Thoracic aorta (tissue), 2 donors: ENCODE results near the gene DBP. TPM values are rescaled to one million over a fixed set of nuclear protein-coding genes. Genes with fewer than 3 reads are reported as not detected.

Experiments
- ATAC-seq: fragments of 150-250 bp; one replicate; pipeline ENCODE4 v1.8.0; 2017; ENCODE audit warnings: low read depth; ENCODE audit not compliant: insufficient number of reproducible peaks, low FRiP score
- DNase-seq: peaks from one replicate; pipeline ENCODE4 v3.0.0-alpha.2; 2020; ENCODE audit warnings: low spot score
- H3K27ac ChIP-seq, 2 donors: fragments of 200-600 bp; sonication (generic); 1 replicate in 1 of 2; 2 replicates in 1 of 2; pipeline ENCODE4 v1.5.1; 2016; ENCODE audit warnings: mild to moderate bottlenecking in 2 of 2, moderate library complexity in 2 of 2
- H3K27me3 ChIP-seq: fragments of 200-600 bp; sonication (generic); replicated peaks from 2 replicates; pipeline ENCODE4 v1.6.0; 2016; ENCODE audit warnings: mild to moderate bottlenecking; ENCODE audit not compliant: insufficient read depth
- H3K36me3 ChIP-seq: fragments of 200-600 bp; sonication (generic); one replicate; pipeline ENCODE4 v1.5.1; 2016
- H3K4me1 ChIP-seq, 2 donors: fragments of 200-600 bp; sonication (generic); 1 replicate in 1 of 2; 2 replicates in 1 of 2; pipeline versions ENCODE4 v1.5.1 to v1.6.0; 2016; ENCODE audit warnings: low read depth in 2 of 2, mild to moderate bottlenecking in 1 of 2; ENCODE audit not compliant: control insufficient read depth in 1 of 2
- H3K4me3 ChIP-seq: fragments of 200-600 bp; sonication (generic); 2 replicates; pipeline ENCODE4 v1.5.1; 2016; ENCODE audit warnings: mild to moderate bottlenecking
- H3K9me3 ChIP-seq: fragments of 200-600 bp; sonication (generic); 2 replicates; pipeline ENCODE4 v1.5.1; 2016
- total RNA-seq, 2 donors: library from RNA; depleted of rRNA; stranded (reverse); fragments of >200 nt; gene quantifications; one replicate each; pipeline versions ENCODE4 v1.1.0 to v1.2.3, GENCODE V29; 2016
- TF ChIP-seq, protein P1 (sequence below): fragments of 200-600 bp; sonication (generic); IDR thresholded peaks from one replicate; pipeline ENCODE4 v1.5.1; 2019; ENCODE audit warnings: antibody characterized with exemption

Gene DBP
- total RNA-seq, 2 donors from 2014 or later = 3.9 to 15.0 TPM

DNA sequence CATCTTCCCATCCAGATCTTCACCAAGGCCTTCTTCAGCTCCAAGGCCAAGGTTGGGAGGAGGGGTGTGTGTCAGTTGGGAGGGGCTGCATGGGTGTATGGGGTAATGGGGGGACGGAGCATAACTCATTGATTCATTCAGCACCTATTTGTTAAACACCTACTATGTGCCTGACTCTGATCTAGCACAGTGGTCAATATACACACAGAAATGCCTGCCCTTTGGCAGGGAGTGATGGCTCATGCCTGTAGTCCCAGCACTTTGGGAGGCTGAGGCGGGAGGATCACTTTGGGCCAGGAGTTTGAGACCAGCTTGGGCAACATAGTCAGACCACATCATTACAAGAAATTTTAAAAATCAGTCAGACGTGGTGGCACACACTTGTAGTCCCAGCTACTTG, 49.8 kb downstream of the DBP start:
- H3K36me3 ChIP-seq = no peaks in the 10 kb centered on the region

DNA sequence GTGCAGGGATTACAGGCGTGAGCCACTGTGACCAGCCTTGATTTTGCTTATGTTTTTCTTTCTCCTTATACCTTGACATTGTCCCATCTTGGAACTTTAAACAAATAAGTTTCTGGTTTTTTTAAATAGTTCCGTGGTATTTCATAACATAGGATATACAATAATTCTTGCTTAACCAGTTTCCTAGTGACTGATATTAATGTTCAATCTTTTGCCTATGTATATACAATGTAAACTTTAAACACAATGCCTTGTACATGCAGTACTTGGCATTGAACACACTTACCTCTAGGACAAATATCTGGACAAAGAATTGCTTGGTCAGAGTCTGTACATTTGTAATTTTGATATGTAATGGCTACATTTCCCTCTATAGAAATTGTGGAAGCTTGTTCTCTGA, 55.0 kb downstream of the DBP start:
- no peak for DNase-seq
- Histone ChIP-seq H3K4me1 (peaks cover 0 to 4% of the 10 kb centered on the region in 2 donors), H3K27ac (no peak overlapping the region), H3K4me3 (no peak overlapping the region), H3K36me3 (no peaks in the 10 kb centered on the region), H3K9me3 (no peaks in the 10 kb centered on the region), H3K27me3 (no peaks in the 10 kb centered on the region)
- TF ChIP-seq, protein P1, sequence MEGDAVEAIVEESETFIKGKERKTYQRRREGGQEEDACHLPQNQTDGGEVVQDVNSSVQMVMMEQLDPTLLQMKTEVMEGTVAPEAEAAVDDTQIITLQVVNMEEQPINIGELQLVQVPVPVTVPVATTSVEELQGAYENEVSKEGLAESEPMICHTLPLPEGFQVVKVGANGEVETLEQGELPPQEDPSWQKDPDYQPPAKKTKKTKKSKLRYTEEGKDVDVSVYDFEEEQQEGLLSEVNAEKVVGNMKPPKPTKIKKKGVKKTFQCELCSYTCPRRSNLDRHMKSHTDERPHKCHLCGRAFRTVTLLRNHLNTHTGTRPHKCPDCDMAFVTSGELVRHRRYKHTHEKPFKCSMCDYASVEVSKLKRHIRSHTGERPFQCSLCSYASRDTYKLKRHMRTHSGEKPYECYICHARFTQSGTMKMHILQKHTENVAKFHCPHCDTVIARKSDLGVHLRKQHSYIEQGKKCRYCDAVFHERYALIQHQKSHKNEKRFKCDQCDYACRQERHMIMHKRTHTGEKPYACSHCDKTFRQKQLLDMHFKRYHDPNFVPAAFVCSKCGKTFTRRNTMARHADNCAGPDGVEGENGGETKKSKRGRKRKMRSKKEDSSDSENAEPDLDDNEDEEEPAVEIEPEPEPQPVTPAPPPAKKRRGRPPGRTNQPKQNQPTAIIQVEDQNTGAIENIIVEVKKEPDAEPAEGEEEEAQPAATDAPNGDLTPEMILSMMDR = no peak
- ATAC-seq = no peak

More for the DNA sequence above, 49.8 kb downstream of the DBP start:
- Histone ChIP-seq H3K27me3 (no peaks in the 10 kb centered on the region), H3K4me3 (no peak overlapping the region), H3K4me1 (peaks cover 0 to 4% of the 10 kb centered on the region in 2 donors), H3K27ac (no peak overlapping the region), H3K9me3 (no peaks in the 10 kb centered on the region)
- no peak for DNase-seq
- ATAC-seq = no peak
- TF ChIP-seq, protein P1 = no peak

Other genes starting within 250 kb of the DBP start
- 10 to 100 TPM; 65.6 to 79.9 TPM for gene KDELR1, start 245.8 kb downstream of the DBP start, total RNA-seq
- gene GRIN2D, start 243.7 kb downstream of the DBP start, total RNA-seq = under 1 TPM in 1 of 2 donors, not detected in 1; 0.68 TPM
- gene GRWD1, start 191.4 kb downstream of the DBP start, total RNA-seq = 10 to 100 TPM; 17.5 to 38.3 TPM
- gene KCNJ14, start 181.8 kb downstream of the DBP start, total RNA-seq = 1 to 10 TPM in 1 of 2 donors, under 1 TPM in 1; 0.27 to 1.2 TPM
- 10 to 100 TPM; 50.6 to 79.4 TPM for gene CYTH2, start 168.0 kb downstream of the DBP start, total RNA-seq
- 1 to 10 TPM in 1 of 2 donors, under 1 TPM in 1; 0.41 to 4.5 TPM for gene LMTK3, start 125.5 kb downstream of the DBP start, total RNA-seq
- not detected for gene SULT2B1, start 85.2 kb downstream of the DBP start, total RNA-seq
- not detected for gene SPACA4, start 30.6 kb downstream of the DBP start, total RNA-seq
- 1 to 10 TPM in 1 of 2 donors, not detected in 1; 2.0 TPM for gene FAM83E, start 22.3 kb downstream of the DBP start, total RNA-seq
- gene RPL18, start 18.2 kb downstream of the DBP start, total RNA-seq = 1,000 to 10,000 TPM; 1,120 to 1,389 TPM
- gene SPHK2, start 17.9 kb downstream of the DBP start, total RNA-seq = 10 to 100 TPM; 16.2 to 49.0 TPM
- 1 to 10 TPM; 3.0 to 4.6 TPM for gene CA11, start 8.8 kb upstream of the DBP start, total RNA-seq
- gene NTN5, start 35.6 kb upstream of the DBP start, total RNA-seq = 1 to 10 TPM in 1 of 2 donors, under 1 TPM in 1; 0.54 to 2.8 TPM
- gene FUT2, start 58.6 kb upstream of the DBP start, total RNA-seq = 1 to 10 TPM in 1 of 2 donors, not detected in 1; 2.3 TPM
- gene MAMSTR, start 82.3 kb upstream of the DBP start, total RNA-seq = not detected
- 10 to 100 TPM; 11.6 to 12.3 TPM for gene RASIP1, start 103.2 kb upstream of the DBP start, total RNA-seq
- not detected for gene IZUMO1, start 109.5 kb upstream of the DBP start, total RNA-seq
- under 1 TPM; 0.27 to 0.99 TPM for gene FUT1, start 115.3 kb upstream of the DBP start, total RNA-seq
- gene FGF21, start 118.1 kb upstream of the DBP start, total RNA-seq = not detected
- gene BCAT2, start 173.7 kb upstream of the DBP start, total RNA-seq = 10 to 100 TPM; 26.5 to 38.4 TPM
- gene HSD17B14, start 199.1 kb upstream of the DBP start, total RNA-seq = 10 to 100 TPM; 10.2 to 16.8 TPM
- 10 to 100 TPM; 45.1 to 45.2 TPM for gene PLEKHA4, start 231.2 kb upstream of the DBP start, total RNA-seq
- gene PPP1R15A, start 235.0 kb upstream of the DBP start, total RNA-seq = 100 to 1,000 TPM; 108 to 139 TPM